GM13976 (cell line): ENCODE measurements around the gene TLN1.

ENCODE experiments used
- DNase-seq: peaks from one replicate; pipeline ENCODE4 v3.0.0; 2012; ENCODE audit warnings: low spot score
- in situ Hi-C: fragments of 300-500 bp; cut with MboI; formaldehyde crosslinking; loops from one replicate; pipeline ENCODE4 v1.12.0; 2022; ENCODE audit warnings: low sequenced_read_pairs, mixed read lengths, inconsistent platforms; ENCODE audit not compliant: unreplicated experiment
- TF ChIP-seq, protein P1 (sequence below): IDR thresholded peaks from 2 replicates; pipeline ENCODE4 v1.5.1; 2012; ENCODE audit warnings: borderline replicate concordance, mild to moderate bottlenecking; ENCODE audit not compliant: insufficient read depth; ENCODE audit errors: extremely low read depth, missing control alignments, control extremely low read depth

The TLN1 gene

DNA sequence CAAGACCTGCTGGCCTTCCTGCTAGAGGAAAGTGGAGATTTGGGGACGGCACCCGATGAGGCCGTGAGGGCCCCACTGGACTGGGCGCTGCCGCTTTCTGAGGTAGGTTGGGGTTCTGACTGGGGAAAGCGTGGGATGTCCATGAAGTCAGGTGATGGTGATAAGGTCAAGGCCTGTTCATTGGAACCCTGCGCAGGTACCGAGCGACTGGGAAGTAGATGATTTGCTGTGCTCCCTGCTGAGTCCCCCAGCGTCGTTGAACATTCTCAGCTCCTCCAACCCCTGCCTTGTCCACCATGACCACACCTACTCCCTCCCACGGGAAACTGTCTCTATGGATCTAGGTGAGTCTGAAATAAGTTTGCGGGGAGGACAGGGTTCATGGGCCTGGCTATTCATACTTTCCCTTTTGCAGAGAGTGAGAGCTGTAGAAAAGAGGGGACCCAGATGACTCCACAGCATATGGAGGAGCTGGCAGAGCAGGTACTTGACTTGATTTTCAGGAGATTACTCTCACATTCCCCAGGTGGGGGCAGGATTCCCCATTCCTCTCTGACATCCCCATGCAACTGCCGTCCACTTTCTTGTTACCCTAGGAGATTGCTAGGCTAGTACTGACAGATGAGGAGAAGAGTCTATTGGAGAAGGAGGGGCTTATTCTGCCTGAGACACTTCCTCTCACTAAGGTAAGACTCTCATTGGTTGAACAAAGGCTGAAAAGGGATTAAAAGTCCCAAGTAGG is 976 bp upstream of the TLN1 start:
- peak; percentile 55 for DNase-seq
- in situ Hi-C loops, result no loop called here
- TF ChIP-seq, protein P1, sequence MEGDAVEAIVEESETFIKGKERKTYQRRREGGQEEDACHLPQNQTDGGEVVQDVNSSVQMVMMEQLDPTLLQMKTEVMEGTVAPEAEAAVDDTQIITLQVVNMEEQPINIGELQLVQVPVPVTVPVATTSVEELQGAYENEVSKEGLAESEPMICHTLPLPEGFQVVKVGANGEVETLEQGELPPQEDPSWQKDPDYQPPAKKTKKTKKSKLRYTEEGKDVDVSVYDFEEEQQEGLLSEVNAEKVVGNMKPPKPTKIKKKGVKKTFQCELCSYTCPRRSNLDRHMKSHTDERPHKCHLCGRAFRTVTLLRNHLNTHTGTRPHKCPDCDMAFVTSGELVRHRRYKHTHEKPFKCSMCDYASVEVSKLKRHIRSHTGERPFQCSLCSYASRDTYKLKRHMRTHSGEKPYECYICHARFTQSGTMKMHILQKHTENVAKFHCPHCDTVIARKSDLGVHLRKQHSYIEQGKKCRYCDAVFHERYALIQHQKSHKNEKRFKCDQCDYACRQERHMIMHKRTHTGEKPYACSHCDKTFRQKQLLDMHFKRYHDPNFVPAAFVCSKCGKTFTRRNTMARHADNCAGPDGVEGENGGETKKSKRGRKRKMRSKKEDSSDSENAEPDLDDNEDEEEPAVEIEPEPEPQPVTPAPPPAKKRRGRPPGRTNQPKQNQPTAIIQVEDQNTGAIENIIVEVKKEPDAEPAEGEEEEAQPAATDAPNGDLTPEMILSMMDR, result peak; percentile 20

DNA sequence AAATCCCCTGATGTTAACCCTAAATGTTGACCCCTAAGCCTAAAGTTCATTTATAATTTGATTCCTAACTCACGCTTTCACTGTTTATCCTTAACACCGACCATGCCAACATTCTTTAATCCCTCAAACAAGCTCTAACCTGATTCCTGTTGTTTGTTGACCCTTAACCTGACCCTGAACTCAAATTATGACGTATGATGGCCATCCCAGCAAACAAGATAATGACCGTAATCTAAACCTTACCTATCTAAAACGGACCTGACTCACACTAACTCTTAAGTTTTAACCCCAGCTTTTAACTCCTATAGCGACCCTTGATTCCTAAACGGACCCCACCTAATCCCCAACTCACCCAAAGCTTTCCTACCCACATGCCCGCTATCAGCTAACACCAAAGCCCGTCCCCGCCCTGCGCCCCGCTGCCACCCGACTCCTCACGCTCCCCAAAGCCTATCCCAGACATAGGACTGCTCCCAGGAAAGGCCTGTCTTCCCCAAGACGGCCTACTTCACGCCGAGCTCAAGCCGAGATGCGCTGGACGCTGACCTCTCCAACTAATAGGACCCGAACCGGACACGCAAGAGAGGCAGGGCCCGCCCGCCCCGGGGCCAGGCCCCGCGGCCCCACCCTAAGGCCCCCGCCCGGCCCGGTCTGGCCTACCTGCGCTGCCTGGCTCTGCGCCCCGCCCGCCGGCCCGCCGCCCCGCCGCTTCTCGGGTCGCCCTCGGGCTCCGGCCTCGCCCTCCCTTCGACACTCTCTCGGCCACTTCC is 395 bp downstream of the TLN1 start:
- TF ChIP-seq, protein P1, result no peak
- DNase-seq, result no peak
- in situ Hi-C loops, result no loop called here

DNA sequence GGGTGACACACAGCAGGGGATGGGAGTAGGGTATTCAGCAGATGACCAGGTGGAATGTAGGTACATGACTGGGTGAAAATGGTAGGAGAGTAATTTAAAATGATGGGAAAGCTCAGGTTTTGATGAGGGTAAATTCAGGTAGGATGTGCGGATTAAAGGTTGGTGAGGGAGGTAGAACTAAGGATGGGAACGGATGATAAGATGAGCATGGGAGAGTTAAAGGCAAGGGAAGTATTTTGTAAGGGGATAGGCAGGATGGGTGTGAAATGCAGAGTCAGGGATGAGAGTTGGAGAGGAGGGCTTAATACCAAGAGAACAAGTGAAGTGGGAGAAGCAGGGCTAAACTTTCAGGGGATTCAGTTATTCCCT is 1.5 kb downstream of the TLN1 start:
- no peak for DNase-seq
- TF ChIP-seq, protein P1, result no peak
- in situ Hi-C loops, result no loop called here

DNA sequence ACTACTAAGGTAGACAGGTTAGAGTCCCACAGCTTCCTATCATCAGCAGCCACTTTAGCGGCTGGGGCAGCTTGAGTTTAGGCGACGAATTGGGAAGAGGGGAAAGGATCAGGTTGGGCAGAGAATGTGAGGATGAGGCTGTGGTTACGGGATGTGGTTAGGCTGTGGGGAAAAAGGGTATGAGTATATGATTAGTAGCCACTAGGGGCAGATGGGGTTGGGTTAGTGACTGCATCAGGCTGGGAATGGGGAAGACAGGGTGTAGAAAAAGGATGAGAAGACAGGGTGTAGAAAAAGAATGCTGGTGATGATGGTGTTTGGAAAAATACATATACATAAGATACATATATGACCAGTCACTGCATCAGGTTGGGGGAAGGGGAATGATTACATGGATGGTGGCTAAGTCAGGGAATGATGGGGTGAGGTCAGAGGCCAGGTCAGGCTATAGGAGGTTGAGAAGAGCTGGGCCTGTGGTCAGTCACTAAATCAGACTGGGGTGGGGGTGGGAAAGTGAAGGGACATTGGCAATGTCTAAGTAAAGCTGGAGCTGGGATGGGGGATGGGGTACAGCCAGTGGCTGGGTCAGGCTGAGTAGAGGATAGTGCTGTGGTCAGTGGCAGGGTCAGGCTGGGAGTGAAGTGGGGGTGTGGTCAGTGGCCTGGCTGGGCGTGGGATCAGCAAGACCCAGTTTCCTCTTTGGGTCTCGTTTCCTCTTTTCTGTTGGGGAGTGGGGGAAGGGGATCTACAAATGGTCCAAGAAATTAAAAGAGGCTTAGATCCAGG is 2.1 kb downstream of the TLN1 start:
- in situ Hi-C loops, result no loop called here
- no peak for DNase-seq
- TF ChIP-seq, protein P1, result peak; percentile 27

DNA sequence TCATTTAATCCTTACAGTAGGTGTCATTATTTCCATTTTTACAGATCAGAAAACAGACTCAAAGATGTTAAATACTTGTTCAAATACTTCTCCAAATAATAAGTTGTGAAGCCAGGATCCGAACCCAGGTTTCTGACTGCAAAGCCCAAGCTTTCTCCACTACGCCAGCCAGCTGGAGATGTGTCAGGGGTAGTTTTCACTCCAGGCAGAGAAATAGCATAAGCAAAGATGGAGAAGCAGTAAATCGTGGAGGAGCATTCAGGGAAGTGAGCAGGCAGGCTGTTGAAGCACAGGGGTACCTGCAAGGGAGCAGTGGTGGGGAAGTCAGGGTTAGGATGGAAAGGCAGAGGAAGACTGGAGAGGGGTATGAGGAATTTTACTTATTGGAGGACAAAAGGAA is 2.9 kb downstream of the TLN1 start:
- no peak for DNase-seq
- in situ Hi-C loops, result no loop called here
- TF ChIP-seq, protein P1, result no peak
